ENCODE results near the gene JAG2.

The JAG2 gene

GRCh38 chr14:105168496-105168978 is at the start of gene JAG2:
Gene JAG2 (minus strand): TSS chr14:105168776. CDS start chr14:105168420, 356 bp downstream.
- DNase-seq: no peak

GRCh38 chr14:105217774-105218173 is 49.2 kb upstream of the JAG2 start:
- no peak for DNase-seq

- no peak for DNase-seq
Observed at GRCh38 chr14:105216490-105217247, 48.1 kb upstream of the JAG2 start.

GRCh38 chr14:105215602-105216001 is 47.0 kb upstream of the JAG2 start:
- no peak for DNase-seq

GRCh38 chr14:105214324-105214915 is 45.8 kb upstream of the JAG2 start:
- no peak for DNase-seq

GRCh38 chr14:105213361-105213760 is 44.8 kb upstream of the JAG2 start:
- no peak for DNase-seq

- DNase-seq: no peak
Observed at GRCh38 chr14:105212541-105213300, 44.1 kb upstream of the JAG2 start.

GRCh38 chr14:105211758-105212089 is 43.1 kb upstream of the JAG2 start:
- DNase-seq: no peak

- no peak for DNase-seq
Observed at GRCh38 chr14:105211086-105211757, 42.6 kb upstream of the JAG2 start.

GRCh38 chr14:105210266-105211025 is 41.9 kb upstream of the JAG2 start:
- DNase-seq: no peak

GRCh38 chr14:105209646-105210045 is 41.1 kb upstream of the JAG2 start:
- DNase-seq: no peak

GRCh38 chr14:105209091-105209490 is 40.5 kb upstream of the JAG2 start:
- no peak for DNase-seq

GRCh38 chr14:105208738-105209075 is 40.1 kb upstream of the JAG2 start:
- no peak for DNase-seq

GRCh38 chr14:105207996-105208737 is 39.6 kb upstream of the JAG2 start:
- DNase-seq: no peak

- no peak for DNase-seq
Observed at GRCh38 chr14:105207460-105207901, 38.9 kb upstream of the JAG2 start.

- DNase-seq: no peak
Observed at GRCh38 chr14:105206873-105207272, 38.3 kb upstream of the JAG2 start.

- no peak for DNase-seq
Observed at GRCh38 chr14:105205673-105206208, 37.2 kb upstream of the JAG2 start.

- DNase-seq: no peak
Observed at GRCh38 chr14:105204931-105205672, 36.5 kb upstream of the JAG2 start.

- DNase-seq: no peak
Observed at GRCh38 chr14:105204206-105204930, 35.8 kb upstream of the JAG2 start.

- no peak for DNase-seq
Observed at GRCh38 chr14:105203701-105204100, 35.1 kb upstream of the JAG2 start.
